Esophagus squamous epithelium (tissue), 5 donors: ENCODE results near the gene TBCD. TPM values are rescaled to one million over a fixed set of nuclear protein-coding genes. Genes with fewer than 3 reads are reported as not detected.

Source experiments
- DNase-seq: peaks from one replicate; lab custom pipeline; 2025; lab: John Stamatoyannopoulos, UW
- H3K27ac ChIP-seq, 4 donors: fragments of 200-600 bp; sonication (generic); one replicate each; pipeline ENCODE4 v1.5.1; 2016 to 2019; ENCODE audit warnings: mild to moderate bottlenecking in 1 of 4
- H3K27me3 ChIP-seq, 4 donors: fragments of 200-600 bp; sonication (generic); 1 replicate in 3 of 4; 2 replicates in 1 of 4; pipeline versions ENCODE4 v1.5.1 to v1.6.0; 2017 to 2021; ENCODE audit warnings: antibody characterized with exemption in 1 of 4
- H3K36me3 ChIP-seq, 3 donors: fragments of 200-600 bp; sonication (generic); one replicate each; pipeline ENCODE4 v1.5.1; 2016 to 2019
- H3K4me1 ChIP-seq, 3 donors: fragments of 200-600 bp; sonication (generic); one replicate each; pipeline ENCODE4 v1.5.1; 2017 to 2019
- H3K4me3 ChIP-seq, 4 donors: fragments of 200-600 bp; sonication (generic); 1 replicate in 3 of 4; 2 replicates in 1 of 4; pipeline ENCODE4 v1.5.1; 2016 to 2019; ENCODE audit warnings: mild to moderate bottlenecking in 2 of 4, moderate library complexity in 1 of 4
- H3K9me3 ChIP-seq, 3 donors: fragments of 200-600 bp; sonication (generic); one replicate each; pipeline ENCODE4 v1.5.1; 2016 to 2019
- CTCF ChIP-seq, 6 experiments: fragments of 450-650 bp in 4 of 6; fragments of 200-600 bp in 2 of 6; sonication (generic) in 2 of 6; IDR thresholded peaks; one replicate each; pipeline ENCODE4 v1.5.1; 2016 to 2019; ENCODE audit warnings: antibody characterized with exemption in 6 of 6, mild to moderate bottlenecking in 4 of 6, moderate library complexity in 4 of 6
- POLR2A ChIP-seq, 4 donors: fragments of 450-650 bp; IDR thresholded peaks; one replicate each; pipeline ENCODE4 v1.6.1; 2017; ENCODE audit warnings: antibody characterized with exemption in 4 of 4, mild to moderate bottlenecking in 4 of 4, moderate library complexity in 3 of 4
- WGBS, 2 donors: methylation state at CpG; one replicate each; pipeline ENCODE4 v1.1.5; 2018; 5-methylcytosine and 5-hydroxymethylcytosine counted together
- intact Hi-C: fragments of 100-400 bp; cut with DNase I; formaldehyde crosslinking; loops from one replicate; pipeline ENCODE4 v1.15.0; 2022
- total RNA-seq, 4 donors: library from RNA; depleted of rRNA; stranded (reverse); fragments of >200 nt; gene quantifications; one replicate each; pipeline ENCODE4 v1.1.0, GENCODE V29; 2016
- donor health status: DM: yes; HTN: yes; CAD: no.

TBCD gene
- total RNA-seq, 4 donors from 2014 or later: 38.8 to 58.3 (median 55.0) TPM

- Histone ChIP-seq H3K27ac (peak overlapping the region; percentile 88 to 93 (median 90)), H3K4me1 (peaks cover 3 to 50% (median 7%) of the 10 kb centered on the region in 3 donors), H3K4me3 (peak overlapping the region; percentile 37 to 57 (median 51)), H3K27me3 (no peaks in the 10 kb centered on the region), H3K9me3 (no peaks in the 10 kb centered on the region), H3K36me3 (peaks cover 0 to 5% (median 0%) of the 10 kb centered on the region in 3 donors)
- DNase-seq: no peak
- intact Hi-C loops: no loop called here
- WGBS, 2 donors: 67 to 81% methylated on average over 5 of the region's 12 CpGs
- TF ChIP-seq POLR2A (IDR thresholded peaks at IDR 0.05): peak in 1 of 4 donors; percentile 19
- no peak for TF ChIP-seq CTCF (IDR thresholded peaks at IDR 0.05)
These were observed 88.6 kb downstream of the TBCD start for GRCh38 chr17:82840431-82840831.

- intact Hi-C loops: no loop called here
- peaks cover 0 to 43% (median 3%) of the 10 kb centered on the region in 3 donors for H3K4me1 ChIP-seq
- no peak for DNase-seq
These were observed 90.2 kb downstream of the TBCD start for GRCh38 chr17:82841921-82842596.

GRCh38 chr17:82843904-82844680 is 92.2 kb downstream of the TBCD start:
- H3K36me3 ChIP-seq: no peaks in the 10 kb centered on the region
- intact Hi-C loops: no loop called here
- no peak for TF ChIP-seq CTCF (IDR thresholded peaks at IDR 0.05)
- no peak for TF ChIP-seq POLR2A (IDR thresholded peaks at IDR 0.05)
- no peaks in the 10 kb centered on the region for H3K27me3 ChIP-seq
- H3K27ac ChIP-seq: peak overlapping the region in 2 of 4 donors; percentile 20 to 87
- peaks cover 4 to 51% (median 7%) of the 10 kb centered on the region in 3 donors for H3K4me1 ChIP-seq
- no peaks in the 10 kb centered on the region for H3K9me3 ChIP-seq
- DNase-seq: no peak
- H3K4me3 ChIP-seq: no peak overlapping the region
- WGBS, 2 donors: 45 to 80% methylated on average over 2 to 3 of the region's 7 CpGs

More at GRCh38 chr17:82841921-82842596, 90.2 kb downstream of the TBCD start:
- Histone ChIP-seq H3K36me3 (no peaks in the 10 kb centered on the region), H3K4me3 (no peak overlapping the region), H3K27ac (no peak overlapping the region), H3K27me3 (no peaks in the 10 kb centered on the region), H3K9me3 (no peaks in the 10 kb centered on the region)
- TF ChIP-seq POLR2A (IDR thresholded peaks at IDR 0.05) (no peak), CTCF (IDR thresholded peaks at IDR 0.05) (no peak)
- 80 to 91% methylated on average over 7 to 15 of the region's 16 CpGs for WGBS, 2 donors

DNA sequence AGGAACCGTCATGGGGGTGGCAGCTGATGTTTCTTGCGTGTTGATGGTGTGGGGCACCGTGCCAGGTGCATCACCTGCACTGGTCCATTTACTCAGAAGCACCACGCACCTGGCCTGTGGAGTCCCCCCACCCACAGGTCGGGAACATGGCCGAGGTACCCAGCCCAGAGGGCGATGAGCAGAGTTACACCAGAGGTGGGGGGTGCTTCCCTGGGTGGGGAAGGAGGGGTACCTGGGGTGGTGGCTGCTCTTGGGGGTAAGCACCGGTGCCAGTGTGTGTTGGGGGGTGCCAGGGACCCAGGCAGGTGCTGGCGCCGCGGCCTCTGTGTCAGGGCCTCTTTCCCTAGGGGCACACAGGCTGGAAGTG is 92.9 kb downstream of the TBCD start:
- H3K4me1 ChIP-seq: peaks cover 4 to 58% (median 7%) of the 10 kb centered on the region in 3 donors
- H3K36me3 ChIP-seq: no peaks in the 10 kb centered on the region
- TF ChIP-seq CTCF (IDR thresholded peaks at IDR 0.05): no peak
- H3K27ac ChIP-seq: peak overlapping the region in 3 of 4 donors; percentile 20 to 87 (median 65)
- WGBS, 2 donors: 69 to 90% methylated on average over 3 to 5 of the region's 11 CpGs
- H3K27me3 ChIP-seq: no peaks in the 10 kb centered on the region
- H3K9me3 ChIP-seq: no peaks in the 10 kb centered on the region
- no peak for DNase-seq
- H3K4me3 ChIP-seq: peak overlapping the region in 3 of 4 donors; percentile 16 to 40 (median 22)
- intact Hi-C loops: no loop called here
